ENCODE results near the gene SH3BGRL2.
A peak's percentile ranks its signal among the peaks of the same experiment; 100 is the strongest.
"Not testable (repeated sequence)": the region's sequence is repeated elsewhere in the genome, so short reads cannot be mapped to it uniquely, and the experiment has no call there.

The SH3BGRL2 gene

GRCh38 chr6:79704200-79704599 is 73.1 kb downstream of the SH3BGRL2 start:
- no peak for DNase-seq

GRCh38 chr6:79705456-79705995 is 74.4 kb downstream of the SH3BGRL2 start:
- DNase-seq: peak; percentile 1

- no peak for DNase-seq
Measured at GRCh38 chr6:79706527-79706926, 75.4 kb downstream of the SH3BGRL2 start.

- no peak for DNase-seq
Measured at GRCh38 chr6:79707621-79708020, 76.5 kb downstream of the SH3BGRL2 start.

GRCh38 chr6:79708095-79708791 is 77.1 kb downstream of the SH3BGRL2 start:
- DNase-seq: no peak

GRCh38 chr6:79710127-79710526 is 79.0 kb downstream of the SH3BGRL2 start:
- DNase-seq: no peak

- DNase-seq: no peak
Measured at GRCh38 chr6:79711167-79711566, 80.0 kb downstream of the SH3BGRL2 start.

- no peak for DNase-seq
Measured at GRCh38 chr6:79712144-79712543, 81.0 kb downstream of the SH3BGRL2 start.

- DNase-seq: no peak
Measured at GRCh38 chr6:79712616-79713135, 81.5 kb downstream of the SH3BGRL2 start.

- DNase-seq: peak; percentile 37
Measured at GRCh38 chr6:79713701-79714322, 82.7 kb downstream of the SH3BGRL2 start.

- no peak for DNase-seq
Measured at GRCh38 chr6:79717989-79718388, 86.9 kb downstream of the SH3BGRL2 start.

GRCh38 chr6:79718509-79719247 is 87.5 kb downstream of the SH3BGRL2 start:
- no peak for DNase-seq

GRCh38 chr6:79719248-79719960 is 88.3 kb downstream of the SH3BGRL2 start:
- no peak for DNase-seq

- DNase-seq: no peak
Measured at GRCh38 chr6:79724816-79725215, 93.7 kb downstream of the SH3BGRL2 start.

- no peak for DNase-seq
Measured at GRCh38 chr6:79731471-79731870, 100.3 kb downstream of the SH3BGRL2 start.

- DNase-seq: no peak
Measured at GRCh38 chr6:79733388-79733787, 102.3 kb downstream of the SH3BGRL2 start.

- DNase-seq: no peak
Measured at GRCh38 chr6:79734374-79734773, 103.2 kb downstream of the SH3BGRL2 start.

- no peak for DNase-seq
Measured at GRCh38 chr6:79735183-79735582, 104.1 kb downstream of the SH3BGRL2 start.

- DNase-seq: no peak
Measured at GRCh38 chr6:79737172-79737571, 106.0 kb downstream of the SH3BGRL2 start.

GRCh38 chr6:79742030-79742429 is 110.9 kb downstream of the SH3BGRL2 start:
- DNase-seq: no peak

GRCh38 chr6:79745282-79745681 is 114.2 kb downstream of the SH3BGRL2 start:
- not testable (repeated sequence) for DNase-seq

GRCh38 chr6:79746325-79746724 is 115.2 kb downstream of the SH3BGRL2 start:
- not testable (repeated sequence) for DNase-seq

- no peak for DNase-seq
Measured at GRCh38 chr6:79750806-79751205, 119.7 kb downstream of the SH3BGRL2 start.

Measured in COR-L47 (cell line).